GM18526 (cell line): ENCODE data around the gene ISM1.

ENCODE experiments used
- POLR2A ChIP-seq: IDR thresholded peaks from 3 replicates; pipeline ENCODE4 v1.6.1; 2011; ENCODE audit not compliant: insufficient read length; ENCODE audit errors: extremely low read depth

The ISM1 gene

GRCh38 chr20:13280609-13281324 is 59.7 kb downstream of the ISM1 start:
- no peak for TF ChIP-seq POLR2A

GRCh38 chr20:13283869-13284829 is 63.1 kb downstream of the ISM1 start:
- TF ChIP-seq POLR2A, result no peak

- no peak for TF ChIP-seq POLR2A
These were observed 63.8 kb downstream of the ISM1 start for GRCh38 chr20:13284830-13285229.

GRCh38 chr20:13285408-13285807 is 64.3 kb downstream of the ISM1 start:
- TF ChIP-seq POLR2A, result no peak

GRCh38 chr20:13286052-13286451 is 65.0 kb downstream of the ISM1 start:
- no peak for TF ChIP-seq POLR2A

- no peak for TF ChIP-seq POLR2A
These were observed 65.5 kb downstream of the ISM1 start for GRCh38 chr20:13286607-13287006.

GRCh38 chr20:13288357-13288756 is 67.3 kb downstream of the ISM1 start:
- TF ChIP-seq POLR2A, result no peak

GRCh38 chr20:13289031-13289430 is 68.0 kb downstream of the ISM1 start:
- no peak for TF ChIP-seq POLR2A

- TF ChIP-seq POLR2A, result no peak
These were observed 69.7 kb downstream of the ISM1 start for GRCh38 chr20:13290724-13291123.

- TF ChIP-seq POLR2A, result no peak
These were observed 70.1 kb downstream of the ISM1 start for GRCh38 chr20:13291157-13291556.

- TF ChIP-seq POLR2A, result no peak
These were observed 71.3 kb downstream of the ISM1 start for GRCh38 chr20:13292201-13292885.

GRCh38 chr20:13294522-13294921 is 73.4 kb downstream of the ISM1 start:
- TF ChIP-seq POLR2A, result no peak

GRCh38 chr20:13295637-13296036 is 74.6 kb downstream of the ISM1 start:
- TF ChIP-seq POLR2A, result no peak

- no peak for TF ChIP-seq POLR2A
These were observed 75.0 kb downstream of the ISM1 start for GRCh38 chr20:13296070-13296469.

GRCh38 chr20:13297147-13297899 is 76.2 kb downstream of the ISM1 start:
- no peak for TF ChIP-seq POLR2A
